GM19455 (cell line): ENCODE measurements around the gene ARRB2.

ENCODE experiments used
- ATAC-seq: cut with Tn5 transposase; IDR thresholded peaks from one replicate; pipeline ENCODE4 v1.9.1; 2021; ENCODE audit not compliant: unreplicated experiment

The ARRB2 gene

DNA sequence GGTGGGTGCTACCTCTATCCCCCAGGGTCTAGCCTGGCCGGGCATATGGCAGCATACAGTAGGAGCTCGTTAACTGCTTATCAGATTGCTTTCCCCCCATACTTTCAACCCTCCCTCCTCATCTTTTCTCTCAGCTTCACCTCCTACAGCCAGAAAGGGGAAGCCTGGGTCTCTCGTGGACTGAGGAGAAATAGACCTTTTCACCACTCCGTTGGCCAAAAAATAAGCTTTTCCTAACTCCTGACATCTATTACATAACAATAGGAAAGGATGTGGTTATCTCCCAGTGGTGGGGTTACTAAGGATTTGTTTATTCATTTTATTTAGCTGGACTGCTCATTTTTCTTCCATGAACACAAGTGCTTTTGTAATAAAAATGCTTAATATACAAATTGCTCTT lies 38.3 kb downstream of the ARRB2 start:
- ATAC-seq = no peak

DNA sequence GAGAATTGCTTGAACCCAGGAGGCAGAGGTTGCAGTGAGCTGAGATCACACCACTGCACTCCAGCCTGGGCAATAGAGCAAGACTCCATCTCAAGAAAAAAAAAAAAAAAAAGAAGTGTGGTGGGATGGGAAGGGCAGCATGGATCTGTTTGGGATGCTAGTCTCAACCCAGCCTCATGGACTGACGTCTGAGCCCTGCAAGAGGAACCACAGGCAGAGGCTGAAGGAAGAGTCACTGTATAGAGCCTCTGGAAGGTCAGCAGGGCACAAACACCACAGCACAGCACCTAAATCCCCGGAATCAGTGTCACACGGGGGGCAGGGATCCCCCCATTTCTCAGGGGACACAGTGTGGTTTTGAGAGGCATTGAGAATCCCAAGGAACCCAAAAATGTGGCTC lies 40.2 kb downstream of the ARRB2 start:
- ATAC-seq = no peak

DNA sequence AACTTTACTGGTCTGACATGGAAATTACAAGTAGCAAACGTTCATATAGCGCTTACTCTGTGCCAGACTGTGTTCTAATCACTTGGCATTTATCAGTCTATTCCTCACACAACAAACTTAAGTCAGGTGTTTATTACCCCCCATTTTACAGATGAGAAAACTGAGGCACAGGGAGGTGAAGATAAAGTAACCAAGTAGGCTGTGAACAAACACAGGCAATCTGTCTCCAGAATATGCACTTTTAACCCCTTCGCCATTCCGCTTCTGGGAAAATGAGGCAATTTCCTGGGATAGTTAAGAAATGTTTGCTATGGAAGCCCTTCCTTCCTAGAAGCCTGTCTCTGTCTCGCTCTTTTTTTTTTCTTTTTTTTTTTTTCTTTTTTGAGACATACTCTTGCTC lies 41.5 kb downstream of the ARRB2 start:
- no peak for ATAC-seq

DNA sequence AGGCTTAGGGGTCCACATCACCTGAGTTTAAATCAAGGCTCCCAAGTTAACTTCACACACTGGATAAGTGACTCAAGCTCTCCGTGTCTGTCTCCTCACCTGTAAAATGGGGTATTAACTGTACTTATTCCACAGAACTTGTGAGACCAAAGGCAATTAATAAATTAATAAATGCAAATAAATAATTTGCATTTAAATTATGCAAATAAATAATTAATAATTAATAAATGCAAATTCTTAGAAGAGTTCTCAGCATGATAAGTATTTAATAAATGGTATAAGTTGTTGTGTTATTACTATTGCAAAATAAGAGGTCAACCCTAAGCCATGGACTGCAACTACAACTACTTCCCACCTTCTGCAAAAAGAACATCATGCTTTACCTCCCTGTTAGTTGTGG lies 43.0 kb downstream of the ARRB2 start:
- ATAC-seq = no peak

DNA sequence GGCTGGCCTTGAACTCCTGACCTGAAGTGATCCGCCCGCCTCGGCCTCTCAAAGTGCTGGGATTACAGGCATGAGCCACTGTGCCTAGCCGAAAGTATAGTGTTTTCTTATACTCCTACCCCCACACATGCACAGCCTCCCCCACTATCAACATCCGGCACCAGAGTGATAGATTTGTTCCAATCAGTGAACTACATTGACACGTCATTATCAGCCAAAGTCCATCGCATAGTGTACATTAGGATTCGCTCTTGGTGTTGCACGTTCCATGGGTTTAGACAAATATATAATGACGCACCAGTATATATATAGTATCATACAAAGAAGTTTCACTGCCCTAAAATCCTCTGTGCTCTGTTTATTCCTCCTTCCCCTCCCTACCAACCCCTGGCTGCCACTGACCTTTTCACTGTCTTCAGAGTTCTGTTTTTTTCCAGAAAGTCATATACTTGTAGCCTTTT lies 49.4 kb downstream of the ARRB2 start:
- no peak for ATAC-seq

DNA sequence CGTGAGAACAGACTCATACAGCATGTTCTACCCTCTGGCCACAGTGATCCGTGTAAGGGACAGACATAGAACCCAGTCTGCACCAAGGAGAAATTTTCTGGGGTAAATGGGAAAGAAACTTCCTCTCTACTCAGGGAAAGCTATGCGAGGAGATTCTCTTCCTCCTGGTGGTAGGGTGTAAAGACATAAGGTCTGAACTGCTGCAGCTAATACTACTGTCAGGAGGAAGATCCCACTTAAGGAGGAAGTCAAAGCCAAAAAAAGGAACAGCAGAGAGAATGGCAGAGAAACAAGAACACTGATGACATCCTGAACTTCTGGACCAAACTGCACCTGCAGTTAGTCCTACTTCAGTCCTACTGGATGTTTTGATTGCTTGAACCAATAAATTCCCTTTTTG lies 54.2 kb downstream of the ARRB2 start:
- ATAC-seq = no peak

DNA sequence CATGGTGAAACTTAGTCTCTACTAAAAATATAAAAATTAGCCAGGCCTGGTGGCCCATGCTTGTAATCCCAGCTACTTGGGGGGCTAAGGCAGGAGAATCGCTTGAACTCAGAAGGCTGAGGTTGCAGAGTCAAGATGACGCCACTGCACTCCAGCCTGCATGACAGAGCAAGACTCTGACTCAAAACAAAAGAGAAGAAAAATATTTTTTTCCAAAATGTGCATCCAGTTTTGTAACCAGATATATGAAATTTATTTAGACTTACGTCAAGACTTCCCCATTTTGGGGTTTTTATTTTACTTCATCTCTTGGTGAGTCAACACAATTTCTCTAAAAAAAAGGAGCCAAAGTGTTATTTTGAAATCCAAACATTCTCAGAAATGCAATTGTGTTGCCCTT lies 55.8 kb downstream of the ARRB2 start:
- ATAC-seq = no peak

DNA sequence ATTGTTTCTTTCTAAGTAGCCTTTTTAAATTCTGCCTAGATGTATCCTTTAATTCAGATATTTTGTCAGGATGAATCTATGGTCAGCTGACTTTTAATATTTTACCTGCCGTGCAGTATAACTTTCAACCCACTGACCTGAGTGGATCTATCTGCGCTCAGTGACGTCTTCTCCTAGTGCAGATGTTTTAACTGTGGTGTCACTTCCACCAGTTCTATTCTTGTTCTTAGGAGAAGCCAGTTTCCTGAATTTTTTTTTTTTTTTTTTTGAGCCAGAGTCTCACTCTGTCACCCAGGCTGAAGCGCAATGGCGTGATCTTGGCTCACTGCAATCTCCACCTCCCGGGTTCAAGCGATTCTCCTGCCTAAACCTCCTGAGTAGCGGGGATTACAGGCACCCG lies 56.3 kb downstream of the ARRB2 start:
- ATAC-seq = no peak

DNA sequence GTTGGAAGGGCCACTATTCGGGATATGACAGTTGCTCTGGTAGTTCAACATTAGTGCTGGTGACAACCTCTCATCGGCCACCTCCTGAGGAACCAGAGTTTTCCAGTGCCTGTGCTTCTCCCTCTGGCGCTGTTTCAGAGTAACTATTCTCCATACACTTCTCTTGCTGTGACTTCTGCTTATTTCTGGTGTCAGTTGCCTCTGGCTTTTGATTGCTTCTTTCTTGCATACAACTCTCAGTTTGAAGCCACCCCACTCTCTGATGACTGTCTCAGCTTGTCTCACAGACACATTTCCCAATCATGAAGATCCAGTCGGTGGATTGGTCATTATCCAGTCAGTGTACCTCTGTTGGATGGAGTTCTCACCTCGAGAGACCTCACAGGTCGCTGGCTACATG lies 57.9 kb downstream of the ARRB2 start:
- no peak for ATAC-seq

DNA sequence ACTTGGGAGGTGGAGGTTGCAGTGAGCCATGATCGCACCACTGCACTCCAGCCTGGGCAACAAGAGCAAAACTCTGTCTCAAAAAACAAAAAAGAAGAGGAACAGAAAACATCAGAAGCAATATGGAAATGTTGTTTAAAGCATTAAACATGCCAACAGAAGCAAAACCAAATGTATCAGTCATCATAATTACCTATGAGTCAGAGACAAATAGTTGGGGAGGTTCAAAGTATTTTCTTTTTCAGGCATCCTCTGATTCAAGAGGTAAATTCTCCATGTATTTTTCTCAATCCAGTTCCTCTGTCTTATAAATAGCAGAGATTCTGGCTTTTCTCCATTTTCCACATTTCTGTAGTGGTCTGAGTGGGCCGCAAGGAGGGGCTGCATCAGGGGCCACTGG lies 59.2 kb downstream of the ARRB2 start:
- ATAC-seq = no peak
